Breast epithelium (tissue), 3 donors: ENCODE measurements around the gene PFKL.

Experiments
- POLR2A ChIP-seq: fragments of 450-650 bp; IDR thresholded peaks from one replicate; pipeline ENCODE4 v1.6.1; 2016; ENCODE audit warnings: antibody characterized with exemption, mild to moderate bottlenecking, moderate library complexity
- POLR2AphosphoS5 ChIP-seq, 3 donors: sonication (generic); formaldehyde crosslinking; IDR thresholded peaks; one replicate each; pipeline ENCODE4 v1.6.1; 2017; ENCODE audit warnings: antibody characterized with exemption in 3 of 3
- TF ChIP-seq, protein P1 (sequence below), 3 donors: fragments of 450-650 bp; IDR thresholded peaks; one replicate each; pipeline ENCODE4 v1.5.1; 2016 to 2017; ENCODE audit warnings: antibody characterized with exemption in 3 of 3, mild to moderate bottlenecking in 3 of 3, moderate library complexity in 3 of 3

DNA sequence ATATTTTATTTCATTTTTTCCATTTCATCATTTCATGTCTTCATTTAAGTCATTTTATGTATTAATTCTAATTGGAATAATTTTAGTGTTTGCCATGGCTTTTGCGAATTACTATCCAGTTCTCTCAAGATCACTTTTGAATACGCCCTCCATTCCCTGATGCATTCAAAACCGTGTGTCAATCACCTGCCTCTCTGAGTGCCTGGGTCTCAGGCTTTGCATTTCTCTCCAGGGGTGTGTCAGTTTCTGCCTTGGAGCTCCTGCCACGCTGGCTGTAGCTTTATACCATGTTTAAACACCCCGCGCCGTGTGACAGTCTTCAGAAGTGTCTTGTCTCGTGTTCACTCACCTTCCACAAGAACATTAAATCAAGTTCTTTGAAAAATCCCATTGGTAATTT, 30.8 kb upstream of the PFKL start:
- TF ChIP-seq POLR2A (no peak), POLR2AphosphoS5 (IDR thresholded peaks at IDR 0.05) (no peak)
- TF ChIP-seq, protein P1, sequence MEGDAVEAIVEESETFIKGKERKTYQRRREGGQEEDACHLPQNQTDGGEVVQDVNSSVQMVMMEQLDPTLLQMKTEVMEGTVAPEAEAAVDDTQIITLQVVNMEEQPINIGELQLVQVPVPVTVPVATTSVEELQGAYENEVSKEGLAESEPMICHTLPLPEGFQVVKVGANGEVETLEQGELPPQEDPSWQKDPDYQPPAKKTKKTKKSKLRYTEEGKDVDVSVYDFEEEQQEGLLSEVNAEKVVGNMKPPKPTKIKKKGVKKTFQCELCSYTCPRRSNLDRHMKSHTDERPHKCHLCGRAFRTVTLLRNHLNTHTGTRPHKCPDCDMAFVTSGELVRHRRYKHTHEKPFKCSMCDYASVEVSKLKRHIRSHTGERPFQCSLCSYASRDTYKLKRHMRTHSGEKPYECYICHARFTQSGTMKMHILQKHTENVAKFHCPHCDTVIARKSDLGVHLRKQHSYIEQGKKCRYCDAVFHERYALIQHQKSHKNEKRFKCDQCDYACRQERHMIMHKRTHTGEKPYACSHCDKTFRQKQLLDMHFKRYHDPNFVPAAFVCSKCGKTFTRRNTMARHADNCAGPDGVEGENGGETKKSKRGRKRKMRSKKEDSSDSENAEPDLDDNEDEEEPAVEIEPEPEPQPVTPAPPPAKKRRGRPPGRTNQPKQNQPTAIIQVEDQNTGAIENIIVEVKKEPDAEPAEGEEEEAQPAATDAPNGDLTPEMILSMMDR (IDR thresholded peaks at IDR 0.05), result no peak
